Neural progenitor cell (in vitro differentiated cells): ENCODE data around the gene FAM110D. TPM values are rescaled to one million over a fixed set of nuclear protein-coding genes. Genes with fewer than 3 reads are reported as not detected.
A peak's percentile ranks its signal among the peaks of the same experiment; 100 is the strongest.

Source experiments
- DNase-seq: peaks from one replicate; pipeline ENCODE4 v3.0.0-alpha.2; 2016; ENCODE audit warnings: low spot score
- H2AFZ ChIP-seq: fragments of 200-600 bp; sonication (generic); replicated peaks from 2 replicates; pipeline ENCODE4 v1.6.1; 2016; ENCODE audit warnings: antibody characterized with exemption
- H3F3A ChIP-seq: fragments of 200-600 bp; sonication (generic); 2 replicates; pipeline ENCODE4 v1.6.1; 2016; ENCODE audit warnings: antibody characterized with exemption, low read depth
- H3K27ac ChIP-seq: fragments of 200-600 bp; sonication (generic); 2 replicates; pipeline ENCODE4 v1.5.1; 2016; ENCODE audit warnings: mild to moderate bottlenecking
- H3K27me3 ChIP-seq: fragments of 200-600 bp; sonication (generic); 2 replicates; pipeline ENCODE4 v1.6.1; 2016; ENCODE audit warnings: mild to moderate bottlenecking, moderate library complexity
- H3K36me3 ChIP-seq: fragments of 200-600 bp; sonication (generic); 2 replicates; pipeline ENCODE4 v1.5.1; 2016
- H3K4me1 ChIP-seq: fragments of 200-600 bp; sonication (generic); 2 replicates; pipeline ENCODE4 v1.6.1; 2016; ENCODE audit warnings: mixed run types
- H3K4me2 ChIP-seq: fragments of 200-600 bp; sonication (generic); 2 replicates; pipeline ENCODE4 v1.6.1; 2016
- H3K4me3 ChIP-seq: fragments of 200-600 bp; sonication (generic); 2 replicates; pipeline ENCODE4 v1.5.1; 2016
- H3K79me2 ChIP-seq: fragments of 200-600 bp; sonication (generic); 2 replicates; pipeline ENCODE4 v1.6.1; 2016; ENCODE audit warnings: low read depth
- H3K9ac ChIP-seq: fragments of 200-600 bp; sonication (generic); 2 replicates; pipeline ENCODE4 v1.6.1; 2016
- H3K9me3 ChIP-seq: fragments of 200-600 bp; sonication (generic); 2 replicates; pipeline ENCODE4 v1.5.1; 2016; ENCODE audit warnings: low read depth
- H4K20me1 ChIP-seq: fragments of 200-600 bp; sonication (generic); 2 replicates; pipeline ENCODE4 v1.6.1; 2016; ENCODE audit warnings: low read depth
- H3K27ac Mint-ChIP-seq: 3 replicates; pipeline ENCODE4 v1.8.0; 2021; ENCODE audit warnings: mixed read lengths
- H3K27me3 Mint-ChIP-seq: 2 replicates; pipeline ENCODE4 v1.8.0; 2022; ENCODE audit warnings: low read depth, mild to moderate bottlenecking, inconsistent platforms, moderate library complexity, mixed read lengths; ENCODE audit not compliant: insufficient read depth
- H3K36me3 Mint-ChIP-seq: 3 replicates; pipeline ENCODE4 v1.8.0; 2021; ENCODE audit warnings: mixed read lengths
- H3K4me1 Mint-ChIP-seq: 3 replicates; pipeline ENCODE4 v1.8.0; 2021; ENCODE audit warnings: mixed read lengths
- H3K4me3 Mint-ChIP-seq: 3 replicates; pipeline ENCODE4 v1.8.0; 2021; ENCODE audit warnings: mild to moderate bottlenecking, moderate library complexity, mixed read lengths
- H3K9me3 Mint-ChIP-seq: 3 replicates; pipeline ENCODE4 v1.8.0; 2020; ENCODE audit warnings: mixed read lengths
- CTCF ChIP-seq: fragments of 200-600 bp; sonication (generic); IDR thresholded peaks from 2 replicates; pipeline ENCODE4 v1.5.1; 2017; ENCODE audit warnings: antibody characterized with exemption, mild to moderate bottlenecking
- EZH2 ChIP-seq: fragments of 200-600 bp; sonication (generic); IDR thresholded peaks from 2 replicates; pipeline ENCODE4 v1.6.1; 2017; ENCODE audit warnings: antibody characterized with exemption, mild to moderate bottlenecking, moderate library complexity
- EZH2phosphoT487 ChIP-seq: fragments of 200-600 bp; sonication (generic); IDR thresholded peaks from 2 replicates; pipeline ENCODE4 v1.6.1; 2017; ENCODE audit warnings: antibody characterized with exemption
- total RNA-seq: library from RNA; depleted of rRNA; stranded (reverse); fragments of >200 nt; gene quantifications from 2 replicates; pipeline ENCODE4 v1.2.3, GENCODE V29; 2015; ENCODE audit warnings: low replicate concordance

FAM110D gene
- total RNA-seq, 1 donor from 2014 or later: 0.28 TPM

DNA sequence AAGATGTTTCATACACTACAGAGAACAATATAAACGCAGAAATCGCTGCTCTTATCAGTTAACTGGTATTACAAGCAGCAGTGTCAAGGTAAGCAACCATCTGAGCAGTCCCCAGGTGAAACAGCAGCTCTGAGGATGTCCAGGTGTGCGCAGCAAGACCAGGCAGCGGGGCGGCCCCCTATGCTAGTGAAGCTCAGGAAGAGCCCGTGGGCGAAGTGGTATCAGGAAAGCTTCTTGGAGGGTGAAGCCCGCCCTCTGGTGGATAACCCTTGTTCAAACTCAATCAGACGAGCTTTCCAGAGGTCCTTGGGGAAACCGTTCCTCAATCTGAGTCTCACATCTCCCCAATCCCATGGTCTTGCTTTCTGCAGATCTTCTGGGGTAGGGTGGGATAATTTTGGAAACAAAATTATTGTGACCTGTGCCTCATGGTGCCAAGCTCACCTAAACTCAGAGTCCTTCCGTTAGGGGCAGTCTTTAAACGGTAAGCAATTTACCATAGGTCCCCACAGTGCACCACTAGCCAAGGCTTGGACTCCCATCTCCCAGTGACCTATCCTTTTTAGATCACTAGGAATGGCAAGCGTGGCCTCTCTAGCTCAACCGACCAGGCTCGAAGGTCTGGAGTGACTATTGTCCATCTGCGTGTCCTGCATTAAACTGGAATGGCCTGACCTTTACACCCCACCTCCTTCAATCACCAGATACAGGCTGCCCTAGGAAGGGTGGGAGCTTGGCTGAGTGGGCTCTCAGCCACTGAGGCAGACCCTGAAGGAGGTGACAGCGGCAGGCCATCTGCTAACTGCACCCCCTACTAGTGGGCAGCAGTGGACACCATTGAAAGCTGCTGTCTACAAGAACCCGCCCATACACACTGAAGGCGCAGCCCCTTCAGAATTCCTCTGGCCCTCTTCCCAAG is 13.6 kb upstream of the FAM110D start:
- H3K27ac ChIP-seq: no peak overlapping the region
- peak; percentile 91 for DNase-seq
- H3K27me3 ChIP-seq: peaks cover 64% of the 10 kb centered on the region
- no peak overlapping the region for H2AFZ ChIP-seq
- Mint-ChIP-seq H3K4me1 (peaks cover 8% of the 10 kb centered on the region), H3K9me3 (no peaks in the 10 kb centered on the region), H3K27me3 (peaks cover 2% of the 10 kb centered on the region), H3K4me3 (no peak overlapping the region), H3K36me3 (no peaks in the 10 kb centered on the region), H3K27ac (no peak overlapping the region)
- no peaks in the 10 kb centered on the region for H3K36me3 ChIP-seq
- no peaks in the 10 kb centered on the region for H3K4me1 ChIP-seq
- no peak overlapping the region for H3K9ac ChIP-seq
- H3K9me3 ChIP-seq: no peaks in the 10 kb centered on the region
- no peak for TF ChIP-seq EZH2phosphoT487
- TF ChIP-seq CTCF: peak; percentile 77
- TF ChIP-seq EZH2: no peak
- no peaks in the 10 kb centered on the region for H4K20me1 ChIP-seq
- H3F3A ChIP-seq: no peaks in the 10 kb centered on the region
- no peaks in the 10 kb centered on the region for H3K79me2 ChIP-seq
- no peak overlapping the region for H3K4me2 ChIP-seq
- no peak overlapping the region for H3K4me3 ChIP-seq

GRCh38 chr1:26145960-26146294 is 13.0 kb upstream of the FAM110D start:
- no peak overlapping the region for H2AFZ ChIP-seq
- no peaks in the 10 kb centered on the region for H3K9me3 Mint-ChIP-seq
- DNase-seq: no peak
- no peaks in the 10 kb centered on the region for H3K36me3 ChIP-seq
- H3K27me3 ChIP-seq: peaks cover 70% of the 10 kb centered on the region
- no peak overlapping the region for H3K27ac Mint-ChIP-seq
- no peaks in the 10 kb centered on the region for H3K4me1 ChIP-seq
- H3K9ac ChIP-seq: no peak overlapping the region
- H3K4me3 Mint-ChIP-seq: no peak overlapping the region
- H4K20me1 ChIP-seq: no peaks in the 10 kb centered on the region
- H3K27ac ChIP-seq: no peak overlapping the region
- H3K4me2 ChIP-seq: no peak overlapping the region
- H3K4me3 ChIP-seq: no peak overlapping the region
- H3K4me1 Mint-ChIP-seq: peaks cover 8% of the 10 kb centered on the region
- H3K9me3 ChIP-seq: no peaks in the 10 kb centered on the region
- H3K79me2 ChIP-seq: no peaks in the 10 kb centered on the region
- H3K27me3 Mint-ChIP-seq: peaks cover 2% of the 10 kb centered on the region
- no peaks in the 10 kb centered on the region for H3F3A ChIP-seq
- no peak for TF ChIP-seq EZH2phosphoT487
- no peak for TF ChIP-seq CTCF
- TF ChIP-seq EZH2: no peak
- no peaks in the 10 kb centered on the region for H3K36me3 Mint-ChIP-seq

- H3K27me3 ChIP-seq: peaks cover 97% of the 10 kb centered on the region
- TF ChIP-seq EZH2: no peak
- TF ChIP-seq CTCF: no peak
- TF ChIP-seq EZH2phosphoT487: no peak
- H3K4me1 ChIP-seq: peaks cover 2% of the 10 kb centered on the region
- H3K4me1 Mint-ChIP-seq: peaks cover 14% of the 10 kb centered on the region
- H3K79me2 ChIP-seq: no peaks in the 10 kb centered on the region
- H3F3A ChIP-seq: peaks cover 1% of the 10 kb centered on the region
- no peaks in the 10 kb centered on the region for H3K36me3 ChIP-seq
- H3K4me2 ChIP-seq: no peak overlapping the region
- no peak overlapping the region for H3K27ac ChIP-seq
- H3K9me3 Mint-ChIP-seq: no peaks in the 10 kb centered on the region
- no peaks in the 10 kb centered on the region for H3K9me3 ChIP-seq
- H3K36me3 Mint-ChIP-seq: no peaks in the 10 kb centered on the region
- no peaks in the 10 kb centered on the region for H3K27me3 Mint-ChIP-seq
- H3K9ac ChIP-seq: no peak overlapping the region
- H2AFZ ChIP-seq: no peak overlapping the region
- H3K4me3 Mint-ChIP-seq: no peak overlapping the region
- peaks cover 2% of the 10 kb centered on the region for H4K20me1 ChIP-seq
- peak overlapping the region; percentile 44 for H3K27ac Mint-ChIP-seq
- H3K4me3 ChIP-seq: no peak overlapping the region
- no peak for DNase-seq
Measured at GRCh38 chr1:26148887-26149286, 10.0 kb upstream of the FAM110D start.
